HepG2 (cell line): ENCODE measurements around the gene MFAP3L. TPM values are rescaled to one million over a fixed set of nuclear protein-coding genes. Genes with fewer than 3 reads are reported as not detected.

ENCODE experiments used
- CEBPZ ChIP-seq: IDR thresholded peaks from 2 replicates; pipeline ENCODE4 v1.6.1; 2012; ENCODE audit warnings: low read length, improper control_type of control experiment
- CTCF ChIP-seq: sonication (generic); formaldehyde crosslinking; IDR thresholded peaks from 2 replicates; pipeline ENCODE4 v1.5.0; 2020; ENCODE audit warnings: mild to moderate bottlenecking, missing genetic modification reagents, moderate library complexity
- FOXO4 ChIP-seq: sonication (generic); formaldehyde crosslinking; conservative IDR thresholded peaks from 2 replicates; pipeline ENCODE4 v1.8.1; 2023; ENCODE audit warnings: missing genetic modification reagents
- HHEX ChIP-seq: IDR thresholded peaks from 2 replicates; pipeline ENCODE4 v1.6.1; 2016; ENCODE audit warnings: control low read depth
- JUN ChIP-seq: sonication (generic); formaldehyde crosslinking; IDR thresholded peaks from 2 replicates; pipeline ENCODE4 v1.4.0; 2020; ENCODE audit warnings: mild to moderate bottlenecking, missing genetic modification reagents
- KLF11 ChIP-seq: IDR thresholded peaks from 2 replicates; pipeline ENCODE4 v1.6.1; 2016; ENCODE audit warnings: missing compliant biosample characterization
- KLF12 ChIP-seq: sonication (generic); formaldehyde crosslinking; IDR thresholded peaks from 2 replicates; pipeline ENCODE4 v1.4.0; 2020; ENCODE audit warnings: missing genetic modification reagents, borderline replicate concordance
- NFATC3 ChIP-seq: sonication (generic); formaldehyde crosslinking; IDR thresholded peaks from 2 replicates; pipeline ENCODE4 v1.5.1; 2020; ENCODE audit warnings: mild to moderate bottlenecking, missing genetic modification reagents
- PPARG ChIP-seq: conservative IDR thresholded peaks from 2 replicates; pipeline ENCODE4 v1.6.1; 2016; ENCODE audit warnings: missing biosample characterization, missing genetic modification reagents
- ZBTB14 ChIP-seq: sonication (generic); formaldehyde crosslinking; IDR thresholded peaks from 2 replicates; pipeline ENCODE4 v1.4.0; 2020; ENCODE audit warnings: missing genetic modification reagents
- ZNF274 ChIP-seq: sonication (generic); formaldehyde crosslinking; IDR thresholded peaks from 2 replicates; pipeline ENCODE4 v1.5.1; 2020; ENCODE audit warnings: mild to moderate bottlenecking, missing genetic modification reagents
- ZNF512B ChIP-seq: sonication (generic); formaldehyde crosslinking; IDR thresholded peaks from 2 replicates; pipeline ENCODE4 v1.5.1; 2020; ENCODE audit warnings: missing genetic modification reagents, mild to moderate bottlenecking, borderline replicate concordance
- ZNF678 ChIP-seq: sonication (generic); formaldehyde crosslinking; IDR thresholded peaks from 2 replicates; pipeline ENCODE4 v1.4.0; 2020; ENCODE audit warnings: mild to moderate bottlenecking, missing genetic modification reagents
- ZNF772 ChIP-seq: sonication (generic); formaldehyde crosslinking; IDR thresholded peaks from 2 replicates; pipeline ENCODE4 v1.5.0; 2020; ENCODE audit warnings: mild to moderate bottlenecking, missing genetic modification reagents
- polyA plus RNA-seq, 8 experiments: library from polyadenylated mRNA; depleted of rRNA in 3 of 8; stranded (reverse) in 7 of 8; unstranded in 1 of 8; fragments of >200 nt; fragmentation: Illumina TruSeq in 4 of 8; extraction: Trizol in 4 of 8; gene quantifications; 2 replicates each; pipeline versions ENCODE4 v1.2.1 to v1.2.3, GENCODE V29; 2011 to 2016; ENCODE audit warnings: low read depth in 4 of 8, missing spikeins in 1 of 8, mixed read lengths in 1 of 8; ENCODE audit not compliant: insufficient read depth in 1 of 8
- total RNA-seq, 5 experiments: library from RNA; depleted of rRNA; stranded (reverse); fragments of >200 nt; fragmentation: Illumina TruSeq; extraction: Trizol; gene quantifications; 2 replicates each; pipeline ENCODE4 v1.2.3, GENCODE V29; 2016; ENCODE audit warnings: low read depth in 1 of 5

The MFAP3L gene
- total and polyA plus RNA-seq, 2 of the 13 experiments (the other 11 are each of a cell fraction or from before 2014, with no cell fraction given) = 1.5 to 3.6 TPM

- no peak for TF ChIP-seq FOXO4
- TF ChIP-seq JUN (CRISPR knock-in tag) = no peak
- TF ChIP-seq NFATC3 = peak; percentile 98
- TF ChIP-seq KLF11 = 0 out of 2 replicates have a peak, but pooled peaks have one; percentile 66
- TF ChIP-seq ZNF512B (CRISPR knock-in tag) = no peak
- 0 out of 2 replicates have a peak, but pooled peaks have one; percentile 45 for TF ChIP-seq ZNF678
- no peak for TF ChIP-seq KLF12 (CRISPR knock-in tag)
- TF ChIP-seq HHEX (CRISPR knock-in tag) = no peak
- 0 out of 2 replicates have a peak, but pooled peaks have one; percentile 11 for TF ChIP-seq CTCF (CRISPR knock-in tag)
- peak; percentile 92 for TF ChIP-seq ZNF274 (CRISPR knock-in tag)
- peak; percentile 61; the same call in 1 of the 2 replicates for TF ChIP-seq ZBTB14 (CRISPR knock-in tag)
- peak; percentile 78 for TF ChIP-seq ZNF772 (CRISPR knock-in tag)
- peak; percentile 39 for TF ChIP-seq PPARG (CRISPR knock-in tag)
- no peak for TF ChIP-seq CEBPZ
These were observed 1.1 kb upstream of the MFAP3L start (continued) for GRCh38 chr4:170027181-170027829.
